ENCODE measurements around the gene SUGP2. TPM values are rescaled to one million over a fixed set of nuclear protein-coding genes. Genes with fewer than 3 reads are reported as not detected.

The SUGP2 gene
- 18.8 and 22.7 TPM in 2 replicates for total RNA-seq

GRCh38 chr19:19033426-19034203, at the start of gene SUGP2, which contains the start of gene ARMC6:
TSS of gene SUGP2 (minus strand) at chr19:19033517. CDS start at chr19:19031071, 2,446 bp downstream.
TSS of gene ARMC6 (plus strand) at chr19:19033603. CDS start at chr19:19034210, 607 bp downstream.

GRCh38 chr19:19063183-19064097, 30.1 kb upstream of the SUGP2 start, which contains the start of gene SLC25A42:
TSS of gene SLC25A42 (plus strand) at chr19:19063994. CDS start at chr19:19096125, 32,131 bp downstream.

Other genes starting within 250 kb of the SUGP2 start
- gene COMP, start 242.2 kb downstream of the SUGP2 start, total RNA-seq = not detected in 2 replicates
- 61.2 and 75.0 TPM in 2 replicates for gene UPF1, start 201.6 kb downstream of the SUGP2 start, total RNA-seq
- gene CERS1, start 137.4 kb downstream of the SUGP2 start, total RNA-seq = 0.72 and 0.85 TPM in 2 replicates
- gene COPE, start 114.1 kb downstream of the SUGP2 start, total RNA-seq = 201 and 293 TPM in 2 replicates
- gene DDX49, start 113.8 kb downstream of the SUGP2 start, total RNA-seq = 59.9 and 61.7 TPM in 2 replicates
- 110 and 132 TPM in 2 replicates for gene HOMER3, start 92.3 kb downstream of the SUGP2 start, total RNA-seq
- gene ARMC6, start 86 bp upstream of the SUGP2 start, total RNA-seq = 56.9 and 71.3 TPM in 2 replicates
- 1.3 and 1.4 TPM in 2 replicates for gene SLC25A42, start 30.5 kb upstream of the SUGP2 start, total RNA-seq
- gene TMEM161A, start 105.0 kb upstream of the SUGP2 start, total RNA-seq = 34.1 and 44.3 TPM in 2 replicates
- 0.21 TPM in 1 of 2 replicates, not detected in the other for gene MEF2B, start 136.7 kb upstream of the SUGP2 start, total RNA-seq
- gene BORCS8, start 158.6 kb upstream of the SUGP2 start, total RNA-seq = 6.6 and 13.0 TPM in 2 replicates
- 45.4 and 93.0 TPM in 2 replicates for gene RFXANK, start 158.7 kb upstream of the SUGP2 start, total RNA-seq
- 27.2 and 28.8 TPM in 2 replicates for gene NR2C2AP, start 169.9 kb upstream of the SUGP2 start, total RNA-seq
- gene NCAN, start 178.4 kb upstream of the SUGP2 start, total RNA-seq = not detected in 2 replicates
- not detected in 2 replicates for gene TM6SF2, start 239.8 kb upstream of the SUGP2 start, total RNA-seq

Measured in tracheal epithelial cell (primary cell).